BLaER1 treated with 17β-estradiol and CSF1 and Interleukin-3, amounts not matched to agents 10 nM and 100 nM (cell line): ENCODE results near the gene GDF10.

ENCODE experiments used
- H3K27ac ChIP-seq, 11 experiments: shearing (Covaris generic); formaldehyde crosslinking; 2 replicates each; pipeline ENCODE4 v1.8.1; 2022
- H3K27me3 ChIP-seq, 11 experiments: shearing (Covaris generic); formaldehyde crosslinking; 2 replicates each; pipeline ENCODE4 v1.8.1; 2022
- H3K36me3 ChIP-seq, 11 experiments: shearing (Covaris generic); formaldehyde crosslinking; 2 replicates each; pipeline ENCODE4 v1.8.1; 2022
- H3K4me1 ChIP-seq, 10 experiments: shearing (Covaris generic); formaldehyde crosslinking; 2 replicates each; pipeline ENCODE4 v1.8.1; 2022
- H3K4me2 ChIP-seq, 11 experiments: shearing (Covaris generic); formaldehyde crosslinking; 2 replicates each; pipeline ENCODE4 v1.8.1; 2022
- H3K4me3 ChIP-seq, 10 experiments: shearing (Covaris generic); formaldehyde crosslinking; 2 replicates each; pipeline ENCODE4 v1.8.1; 2022
- H3K9ac ChIP-seq, 11 experiments: shearing (Covaris generic); formaldehyde crosslinking; 2 replicates each; pipeline ENCODE4 v1.8.1; 2022
- H3K9me3 ChIP-seq, 11 experiments: shearing (Covaris generic); formaldehyde crosslinking; replicated peaks in 1 of 11; 2 replicates each; pipeline ENCODE4 v1.8.1; 2022
- H4K20me1 ChIP-seq, 11 experiments: shearing (Covaris generic); formaldehyde crosslinking; 2 replicates each; pipeline ENCODE4 v1.8.1; 2022
- Cebpa-rat ChIP-seq, 11 experiments: shearing (Covaris generic); IDR thresholded peaks; 2 replicates each; pipeline ENCODE4 v1.8.1; 2022

GDF10 gene

GRCh38 chr10:47347303-47347675, 47.3 kb downstream of the GDF10 start:
- Histone ChIP-seq H3K9me3 (no peaks in the 10 kb centered on the region), H3K4me1 (no peaks in the 10 kb centered on the region), H4K20me1 (no peaks in the 10 kb centered on the region; a peak in 1 of 22 replicates), H3K27ac (no peak overlapping the region), H3K4me3 (no peak overlapping the region), H3K4me2 (no peak overlapping the region), H3K9ac (no peak overlapping the region), H3K27me3 (no peaks in the 10 kb centered on the region), H3K36me3 (no peaks in the 10 kb centered on the region)
- TF ChIP-seq Cebpa-rat (IDR thresholded peaks at IDR 0.05) = no peak

- Histone ChIP-seq H3K27ac (no peak within 1 kb of the TSS), H3K9me3 (no peaks in the 10 kb centered on the region), H3K9ac (no peak within 1 kb of the TSS), H3K4me1 (no peaks in the 10 kb centered on the region), H3K27me3 (no peaks in the 10 kb centered on the region), H3K4me2 (no peak within 1 kb of the TSS), H3K4me3 (no peak within 1 kb of the TSS), H4K20me1 (no peaks in the 10 kb centered on the region; a peak in 1 of 22 replicates), H3K36me3 (no peaks in the 10 kb centered on the region)
- TF ChIP-seq Cebpa-rat (IDR thresholded peaks at IDR 0.05) = no peak
Observed at GRCh38 chr10:47348138-47348651, 48.2 kb downstream of the GDF10 start, which contains the start of gene RBP3. RBP3 (plus strand) TSS chr10:47348363; CDS start chr10:47348485, 122 bp downstream.

- H3K9me3 ChIP-seq = no peaks in the 10 kb centered on the region
- no peaks in the 10 kb centered on the region; a peak in 1 of 22 replicates for H4K20me1 ChIP-seq
- no peaks in the 10 kb centered on the region for H3K36me3 ChIP-seq
- TF ChIP-seq Cebpa-rat (IDR thresholded peaks at IDR 0.05) = no peak
- H3K4me1 ChIP-seq = no peaks in the 10 kb centered on the region
- H3K4me3 ChIP-seq = no peak overlapping the region
- H3K27me3 ChIP-seq = no peaks in the 10 kb centered on the region
- H3K9ac ChIP-seq = no peak overlapping the region
- no peak overlapping the region for H3K27ac ChIP-seq
- no peak overlapping the region for H3K4me2 ChIP-seq
Observed at GRCh38 chr10:47348661-47349470, 48.9 kb downstream of the GDF10 start.

GRCh38 chr10:47349516-47349915, 49.5 kb downstream of the GDF10 start:
- Histone ChIP-seq H3K4me3 (no peak overlapping the region), H3K36me3 (no peaks in the 10 kb centered on the region), H4K20me1 (no peaks in the 10 kb centered on the region; a peak in 1 of 22 replicates), H3K9me3 (no peaks in the 10 kb centered on the region), H3K27ac (no peak overlapping the region), H3K9ac (no peak overlapping the region), H3K4me2 (no peak overlapping the region), H3K27me3 (no peaks in the 10 kb centered on the region), H3K4me1 (no peaks in the 10 kb centered on the region)
- TF ChIP-seq Cebpa-rat (IDR thresholded peaks at IDR 0.05) = no peak

- no peak for TF ChIP-seq Cebpa-rat (IDR thresholded peaks at IDR 0.05)
- Histone ChIP-seq H3K9ac (no peak overlapping the region), H3K36me3 (no peaks in the 10 kb centered on the region), H3K9me3 (no peaks in the 10 kb centered on the region), H4K20me1 (no peaks in the 10 kb centered on the region; a peak in 1 of 22 replicates), H3K4me1 (no peaks in the 10 kb centered on the region), H3K4me3 (no peak overlapping the region), H3K27me3 (no peaks in the 10 kb centered on the region), H3K4me2 (no peak overlapping the region), H3K27ac (no peak overlapping the region)
Observed at GRCh38 chr10:47349941-47350371, 50.0 kb downstream of the GDF10 start.

- Histone ChIP-seq H3K4me3 (no peak overlapping the region), H3K36me3 (no peaks in the 10 kb centered on the region), H3K4me2 (no peak overlapping the region), H3K27me3 (no peaks in the 10 kb centered on the region), H4K20me1 (no peaks in the 10 kb centered on the region; a peak in 1 of 22 replicates), H3K4me1 (no peaks in the 10 kb centered on the region), H3K9me3 (no peaks in the 10 kb centered on the region), H3K9ac (no peak overlapping the region), H3K27ac (no peak overlapping the region)
- no peak for TF ChIP-seq Cebpa-rat (IDR thresholded peaks at IDR 0.05)
Observed at GRCh38 chr10:47350671-47351640, 51.0 kb downstream of the GDF10 start.

GRCh38 chr10:47351899-47352815, 52.2 kb downstream of the GDF10 start:
- Histone ChIP-seq H3K4me1 (no peaks in the 10 kb centered on the region), H3K4me2 (no peak overlapping the region), H3K4me3 (no peak overlapping the region), H3K36me3 (no peaks in the 10 kb centered on the region), H3K27ac (no peak overlapping the region), H3K9me3 (no peaks in the 10 kb centered on the region), H3K9ac (no peak overlapping the region), H3K27me3 (no peaks in the 10 kb centered on the region), H4K20me1 (no peaks in the 10 kb centered on the region; a peak in 2 of 22 replicates)
- no peak for TF ChIP-seq Cebpa-rat (IDR thresholded peaks at IDR 0.05)

- no peak for TF ChIP-seq Cebpa-rat (IDR thresholded peaks at IDR 0.05)
- Histone ChIP-seq H3K9me3 (no peaks in the 10 kb centered on the region), H3K27me3 (no peaks in the 10 kb centered on the region), H3K36me3 (no peaks in the 10 kb centered on the region), H3K27ac (no peak overlapping the region), H4K20me1 (no peaks in the 10 kb centered on the region; a peak in 2 of 22 replicates), H3K4me3 (no peak overlapping the region), H3K4me1 (no peaks in the 10 kb centered on the region), H3K9ac (no peak overlapping the region), H3K4me2 (no peak overlapping the region)
Observed at GRCh38 chr10:47353351-47353750, 53.4 kb downstream of the GDF10 start.
